ENCODE measurements around the gene BTK. TPM values are rescaled to one million over a fixed set of nuclear protein-coding genes. Genes with fewer than 3 reads are reported as not detected.

BTK gene
- total RNA-seq, 1 experiment from 2014 or later = 0.35 TPM

DNA sequence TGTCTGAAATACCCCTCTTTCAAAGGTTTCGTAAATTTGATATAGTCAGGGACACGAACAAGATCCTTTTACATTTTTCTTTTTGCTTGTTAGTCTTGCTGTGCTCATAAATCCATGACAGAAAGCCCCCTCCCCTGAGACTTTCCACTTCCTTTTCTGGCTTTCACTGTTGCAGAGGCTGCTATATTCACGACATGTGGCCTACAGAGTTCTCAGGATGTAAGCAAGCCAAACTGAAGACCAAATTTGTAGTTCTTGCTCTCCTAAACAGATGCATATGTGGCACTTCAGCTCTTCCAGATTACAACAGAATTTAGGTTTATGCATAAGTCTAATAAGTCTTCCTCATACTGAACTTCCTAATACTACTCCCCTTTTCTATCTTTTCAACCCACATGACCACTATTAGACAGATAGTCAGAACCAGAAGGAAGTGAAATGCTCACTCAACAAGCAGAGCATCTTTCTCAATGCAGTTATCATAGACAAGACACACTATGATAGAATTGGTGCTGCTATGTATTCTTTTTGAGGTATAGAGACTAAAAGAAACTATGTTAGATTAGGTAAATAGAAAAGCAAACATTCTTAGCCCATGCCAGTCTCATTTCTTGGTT lies 15.0 kb downstream of the BTK start:
- H3K9ac ChIP-seq (ENCODE audit: extremely low read depth, insufficient read length, low read length) = no peak overlapping the region
- no peaks in the 10 kb centered on the region for H3K27me3 ChIP-seq (ENCODE audit: insufficient read depth, low read length)
- Mint-ChIP-seq H3K4me1 (no peaks in the 10 kb centered on the region), H3K27ac (no peak overlapping the region), H3K9me3 (peaks cover 46 to 61% of the 10 kb centered on the region in 2 experiments), H3K36me3 (ENCODE audit: insufficient read depth in 1 of 3, low read depth in 3 of 3) (0 out of 7 replicates have a peak, but pooled peaks cover 0 to 1% (median 0%) of the 10 kb centered on the region in 3 experiments), H3K27me3 (ENCODE audit: low read depth) (peaks cover 9% of the 10 kb centered on the region), H3K4me3 (no peak overlapping the region)
- no peak overlapping the region for H3K14ac ChIP-seq (ENCODE audit: insufficient read depth, low read length)
- H2BK5ac ChIP-seq (ENCODE audit: insufficient read length, low read length) = no peak overlapping the region
- TF ChIP-seq, protein P1, sequence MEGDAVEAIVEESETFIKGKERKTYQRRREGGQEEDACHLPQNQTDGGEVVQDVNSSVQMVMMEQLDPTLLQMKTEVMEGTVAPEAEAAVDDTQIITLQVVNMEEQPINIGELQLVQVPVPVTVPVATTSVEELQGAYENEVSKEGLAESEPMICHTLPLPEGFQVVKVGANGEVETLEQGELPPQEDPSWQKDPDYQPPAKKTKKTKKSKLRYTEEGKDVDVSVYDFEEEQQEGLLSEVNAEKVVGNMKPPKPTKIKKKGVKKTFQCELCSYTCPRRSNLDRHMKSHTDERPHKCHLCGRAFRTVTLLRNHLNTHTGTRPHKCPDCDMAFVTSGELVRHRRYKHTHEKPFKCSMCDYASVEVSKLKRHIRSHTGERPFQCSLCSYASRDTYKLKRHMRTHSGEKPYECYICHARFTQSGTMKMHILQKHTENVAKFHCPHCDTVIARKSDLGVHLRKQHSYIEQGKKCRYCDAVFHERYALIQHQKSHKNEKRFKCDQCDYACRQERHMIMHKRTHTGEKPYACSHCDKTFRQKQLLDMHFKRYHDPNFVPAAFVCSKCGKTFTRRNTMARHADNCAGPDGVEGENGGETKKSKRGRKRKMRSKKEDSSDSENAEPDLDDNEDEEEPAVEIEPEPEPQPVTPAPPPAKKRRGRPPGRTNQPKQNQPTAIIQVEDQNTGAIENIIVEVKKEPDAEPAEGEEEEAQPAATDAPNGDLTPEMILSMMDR (conservative IDR thresholded peaks at IDR 0.05) = no peak
- WGBS (ENCODE audit: extremely low coverage, insufficient read length, low lambda C conversion rate) = no CpG with 5 or more reads among the region's 3 CpGs
- H2BK120ac ChIP-seq (ENCODE audit: low read depth, low read length, poor library complexity, severe bottlenecking) = no peak overlapping the region
- H3K27ac ChIP-seq (ENCODE audit: insufficient read length, low read depth, low read length) = no peak overlapping the region
- no peak overlapping the region for H3K23ac ChIP-seq (ENCODE audit: insufficient read length, low read depth, low read length)
- peaks cover 50% of the 10 kb centered on the region for H3K9me3 ChIP-seq (ENCODE audit: control insufficient read depth, low read depth, low read length)
- no peak overlapping the region for H3K4ac ChIP-seq (ENCODE audit: low read depth, low read length)
- no peak overlapping the region for H2BK15ac ChIP-seq (ENCODE audit: low read depth, low read length)
- H3K4me1 ChIP-seq (ENCODE audit: insufficient read depth, low read length) = no peaks in the 10 kb centered on the region
- no peak overlapping the region for H2BK20ac ChIP-seq (ENCODE audit: low read depth, low read length, poor library complexity, severe bottlenecking)
- H2AFZ ChIP-seq (ENCODE audit: low read length) = no peak overlapping the region
- H2AK5ac ChIP-seq (ENCODE audit: insufficient read length, low read length) = no peak overlapping the region
- H4K8ac ChIP-seq (replicated peaks; ENCODE audit: insufficient read length, low read depth, low read length) = no peak overlapping the region
- no peak overlapping the region for H4K5ac ChIP-seq (ENCODE audit: insufficient read length, low read depth, low read length)
- H3T11ph ChIP-seq (ENCODE audit: low read length) = no peak overlapping the region
- H4K20me1 ChIP-seq (ENCODE audit: control insufficient read depth, insufficient read depth, insufficient read length) = no peaks in the 10 kb centered on the region
- no peak overlapping the region for H2BK12ac ChIP-seq (ENCODE audit: insufficient read length, low read depth, low read length)
- no peaks in the 10 kb centered on the region for H3K79me1 ChIP-seq (ENCODE audit: insufficient read depth, low read depth, low read length, poor library complexity, severe bottlenecking)
- H3K23me2 ChIP-seq (ENCODE audit: insufficient read length, low read depth, low read length, poor library complexity, severe bottlenecking) = no peaks in the 10 kb centered on the region
- no peaks in the 10 kb centered on the region for H3K79me2 ChIP-seq (ENCODE audit: insufficient read depth, low read length)
- H3K4me2 ChIP-seq (ENCODE audit: insufficient read depth, insufficient read length, low read length) = no peak overlapping the region
- DNase-seq = no peak
- H4K91ac ChIP-seq (ENCODE audit: insufficient read length, low read depth, low read length) = no peak overlapping the region
- H3K56ac ChIP-seq (ENCODE audit: insufficient read length, low read depth, low read length) = no peak overlapping the region
- no peak overlapping the region for H3K18ac ChIP-seq (ENCODE audit: insufficient read length, low read depth, low read length)

Data from H9 (cell line).